Ectodermal cell (in vitro differentiated cells): ENCODE results near the gene NRN1.
"Not testable (repeated sequence)": the region's sequence is repeated elsewhere in the genome, so short reads cannot be mapped to it uniquely, and the experiment has no call there.

Experiments
- H3K27ac ChIP-seq: 2 replicates; pipeline ENCODE4 v1.7.0; 2013; ENCODE audit warnings: mild to moderate bottlenecking, low read depth, low read length; ENCODE audit not compliant: insufficient read depth, poor library complexity, severe bottlenecking
- H3K27me3 ChIP-seq: 2 replicates; pipeline ENCODE4 v1.7.0; 2013; ENCODE audit warnings: mild to moderate bottlenecking, low read length; ENCODE audit not compliant: insufficient read depth, control insufficient read depth, poor library complexity, severe bottlenecking
- H3K36me3 ChIP-seq: one replicate; pipeline ENCODE4 v1.7.0; 2013; ENCODE audit warnings: low read length; ENCODE audit not compliant: control insufficient read depth, insufficient read depth
- H3K4me1 ChIP-seq: one replicate; pipeline ENCODE4 v1.7.0; 2013; ENCODE audit warnings: low read length; ENCODE audit not compliant: control insufficient read depth, insufficient read depth
- H3K4me3 ChIP-seq: 2 replicates; pipeline ENCODE4 v1.7.0; 2013; ENCODE audit warnings: low read depth, low read length, control low read depth; ENCODE audit not compliant: insufficient read depth
- H3K9me3 ChIP-seq: 2 replicates; pipeline ENCODE4 v1.7.0; 2013; ENCODE audit warnings: mild to moderate bottlenecking, low read length, moderate library complexity; ENCODE audit not compliant: control insufficient read depth
- WGBS, 2 experiments: methylation state at CpG; one replicate each; pipeline ENCODE4 v1.1.7; 2013; ENCODE audit warnings: missing lambda C conversion rate in 2 of 2; 5-methylcytosine and 5-hydroxymethylcytosine counted together

NRN1 gene

DNA sequence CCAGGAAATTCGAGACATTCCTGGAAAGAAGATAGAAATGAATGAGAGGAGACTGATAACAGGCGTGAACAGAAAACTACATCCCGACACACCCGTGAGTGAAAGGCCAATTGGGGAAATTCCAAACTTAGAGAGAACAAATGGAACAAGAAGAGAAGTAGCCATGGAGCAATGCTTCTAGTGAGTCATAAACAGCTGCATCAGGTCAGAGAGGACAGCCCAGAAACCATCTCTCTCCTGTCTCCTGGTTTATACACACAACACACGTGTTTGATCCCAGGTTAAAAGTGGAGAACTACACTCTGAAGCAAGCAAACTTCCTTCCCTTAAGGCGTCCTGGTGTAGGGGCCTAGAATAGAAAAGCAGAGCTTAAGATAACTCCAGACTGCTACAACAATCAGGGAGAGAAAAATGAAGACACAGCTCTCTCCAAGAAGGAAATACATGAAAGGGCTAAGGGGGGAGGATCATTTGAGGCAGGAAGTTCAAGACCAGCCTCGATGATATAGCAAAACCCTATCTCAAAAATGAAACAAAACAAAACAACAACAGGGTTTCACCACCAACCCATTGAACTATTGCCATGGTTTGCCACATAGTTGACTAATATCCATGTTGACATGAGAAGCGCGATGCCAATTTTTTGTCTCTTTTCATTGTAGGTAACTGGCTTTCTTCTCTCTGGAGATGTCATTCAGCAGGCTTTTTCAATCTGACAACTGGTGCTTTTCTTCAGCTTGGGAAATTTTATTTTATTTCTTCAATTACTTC, 26.9 kb downstream of the NRN1 start:
- H3K27ac ChIP-seq: no peak overlapping the region

GRCh38 chr6:5976811-5977210, 29.9 kb downstream of the NRN1 start:
- 89 to 92% methylated on average over 3 of the region's 3 CpGs for WGBS, 2 experiments

More for the DNA sequence above, 26.9 kb downstream of the NRN1 start:
- Histone ChIP-seq H3K4me1 (no peaks in the 10 kb centered on the region), H3K27me3 (no peaks in the 10 kb centered on the region), H3K36me3 (no peaks in the 10 kb centered on the region), H3K9me3 (no peaks in the 10 kb centered on the region), H3K4me3 (no peak overlapping the region)
- WGBS, 2 experiments: 89 to 91% methylated on average over 9 of the region's 9 CpGs

DNA sequence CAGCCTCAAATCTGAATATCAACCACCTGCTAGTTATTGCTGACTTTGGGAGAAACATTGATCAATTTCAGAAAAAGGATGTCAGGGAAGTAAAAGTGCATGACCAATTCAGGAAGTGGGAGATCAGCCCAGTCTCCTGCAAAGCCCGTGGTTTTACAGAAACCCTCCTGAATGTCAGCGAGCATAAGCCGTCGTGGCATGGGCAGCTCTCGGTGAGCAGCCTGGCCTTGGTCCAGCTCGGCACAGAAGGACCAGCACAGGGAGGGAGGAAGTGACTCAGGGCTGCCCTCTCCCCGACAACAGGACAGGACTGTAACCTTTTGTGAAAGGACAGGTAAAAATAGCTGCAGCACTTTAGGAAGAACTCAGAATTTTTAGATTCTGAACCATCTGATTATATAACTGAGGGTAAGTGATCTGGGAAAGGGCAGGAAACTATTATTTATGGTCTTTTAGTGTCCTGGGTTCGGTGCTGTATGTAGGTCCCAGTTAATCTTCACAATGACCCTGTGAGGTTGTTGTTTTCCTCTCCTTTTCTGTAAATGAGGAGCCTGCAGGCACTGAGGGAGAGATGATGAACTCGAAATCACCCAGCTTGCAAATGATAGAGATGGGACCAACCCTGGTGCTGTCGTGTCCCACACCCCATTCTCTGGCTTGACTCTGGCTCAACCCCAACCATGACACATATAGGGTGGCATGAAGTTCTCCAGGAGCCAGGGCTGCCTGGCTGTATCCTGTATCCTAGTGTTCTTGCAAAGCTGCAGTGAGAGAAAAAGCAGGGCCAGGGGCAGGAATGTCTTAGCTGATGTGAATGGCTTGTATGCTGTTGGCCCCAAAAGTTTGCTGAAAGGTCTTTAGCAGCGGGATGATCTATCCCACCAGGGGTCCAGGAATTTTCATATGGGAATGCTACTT, 37.6 kb downstream of the NRN1 start:
- Histone ChIP-seq H3K27me3 (no peaks in the 10 kb centered on the region), H3K4me3 (no peak overlapping the region), H3K4me1 (peaks cover 5% of the 10 kb centered on the region), H3K36me3 (no peaks in the 10 kb centered on the region), H3K27ac (no peak overlapping the region), H3K9me3 (no peaks in the 10 kb centered on the region)
- 68 to 80% methylated on average over 11 of the region's 11 CpGs for WGBS, 2 experiments

More at GRCh38 chr6:5976811-5977210, 29.9 kb downstream of the NRN1 start:
- Histone ChIP-seq H3K4me3 (no peak overlapping the region), H3K4me1 (no peaks in the 10 kb centered on the region), H3K9me3 (no peaks in the 10 kb centered on the region), H3K36me3 (no peaks in the 10 kb centered on the region), H3K27ac (no peak overlapping the region), H3K27me3 (no peaks in the 10 kb centered on the region)

DNA sequence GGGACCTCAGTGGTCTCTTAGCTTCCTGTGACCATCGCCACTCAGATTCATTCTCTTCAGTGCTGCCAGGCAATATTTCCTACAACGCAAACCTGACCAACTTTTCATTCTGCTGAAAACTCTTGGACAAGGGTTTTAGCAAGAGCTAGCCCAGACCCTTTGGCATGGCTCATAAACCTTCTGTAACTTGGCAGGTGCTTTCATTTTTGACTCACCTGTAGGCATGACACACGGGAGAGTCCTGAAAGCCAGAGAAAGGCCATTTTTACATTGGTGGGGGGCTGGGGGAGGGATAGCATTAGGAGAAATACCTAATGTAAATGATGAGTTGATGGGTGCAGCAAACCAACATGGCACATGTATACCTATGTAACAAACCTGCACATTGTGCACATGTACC, 38.7 kb downstream of the NRN1 start:
- not testable (repeated sequence) for H3K4me3 ChIP-seq, H3K27me3 ChIP-seq, H3K36me3 ChIP-seq, H3K27ac ChIP-seq, H3K4me1 ChIP-seq, H3K9me3 ChIP-seq
- WGBS, 2 experiments: 93 to 95% methylated on average over 3 of the region's 3 CpGs

- no peak overlapping the region for H3K4me3 ChIP-seq
- no peak overlapping the region for H3K27ac ChIP-seq
- no peaks in the 10 kb centered on the region for H3K36me3 ChIP-seq
- no peaks in the 10 kb centered on the region for H3K27me3 ChIP-seq
- WGBS, 2 experiments: 93 to 100% methylated on average over 1 of the region's 1 CpG
- no peaks in the 10 kb centered on the region for H3K9me3 ChIP-seq
- H3K4me1 ChIP-seq: peaks cover 5% of the 10 kb centered on the region
These were observed 39.1 kb downstream of the NRN1 start for GRCh38 chr6:5967594-5967993.

- Histone ChIP-seq H3K36me3 (no peaks in the 10 kb centered on the region), H3K27ac (no peak overlapping the region), H3K4me1 (peaks cover 8% of the 10 kb centered on the region), H3K9me3 (no peaks in the 10 kb centered on the region), H3K4me3 (no peak overlapping the region), H3K27me3 (no peaks in the 10 kb centered on the region)
- 89 to 93% methylated on average over 2 of the region's 2 CpGs for WGBS, 2 experiments
These were observed 43.9 kb downstream of the NRN1 start for GRCh38 chr6:5962794-5963193.

DNA sequence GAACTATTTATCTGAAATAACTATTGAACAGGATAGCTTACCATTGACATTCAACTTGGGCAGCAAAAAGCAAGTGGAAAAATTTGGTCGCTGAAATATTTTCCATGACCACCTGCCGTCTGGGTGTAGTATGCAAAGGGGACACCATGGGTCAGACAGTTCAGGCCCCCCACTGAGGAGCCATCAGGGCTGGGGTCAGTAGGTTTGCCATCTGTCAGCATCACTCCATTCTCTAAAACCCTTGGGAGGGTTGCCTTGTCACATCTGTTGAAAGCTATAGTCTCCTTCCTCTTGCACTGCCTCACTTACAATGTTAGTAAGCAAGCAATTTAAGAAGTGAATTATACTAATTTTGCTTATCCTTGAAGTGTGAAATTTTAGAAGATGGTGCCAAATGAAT, 44.9 kb downstream of the NRN1 start:
- Histone ChIP-seq H3K4me3 (no peak overlapping the region), H3K27me3 (no peaks in the 10 kb centered on the region), H3K36me3 (no peaks in the 10 kb centered on the region), H3K4me1 (peaks cover 12% of the 10 kb centered on the region), H3K27ac (no peak overlapping the region), H3K9me3 (no peaks in the 10 kb centered on the region)
- WGBS, 2 experiments: 77 to 92% methylated on average over 2 of the region's 2 CpGs

GRCh38 chr6:5960456-5960855, 46.3 kb downstream of the NRN1 start:
- Histone ChIP-seq H3K27ac (no peak overlapping the region), H3K27me3 (no peaks in the 10 kb centered on the region), H3K9me3 (no peaks in the 10 kb centered on the region), H3K4me1 (peaks cover 12% of the 10 kb centered on the region), H3K36me3 (no peaks in the 10 kb centered on the region), H3K4me3 (no peak overlapping the region)
- WGBS, 2 experiments: 94 to 95% methylated on average over 5 of the region's 5 CpGs

GRCh38 chr6:5958921-5959320, 47.8 kb downstream of the NRN1 start:
- WGBS, 2 experiments: 83% methylated on average over 2 of the region's 2 CpGs
- Histone ChIP-seq H3K27ac (no peak overlapping the region), H3K9me3 (no peaks in the 10 kb centered on the region), H3K27me3 (no peaks in the 10 kb centered on the region), H3K4me3 (no peak overlapping the region), H3K36me3 (no peaks in the 10 kb centered on the region), H3K4me1 (peaks cover 12% of the 10 kb centered on the region)

- H3K9me3 ChIP-seq: no peaks in the 10 kb centered on the region
- H3K36me3 ChIP-seq: no peaks in the 10 kb centered on the region
- WGBS, 2 experiments: 77 to 78% methylated on average over 5 of the region's 6 CpGs
- peaks cover 12% of the 10 kb centered on the region for H3K4me1 ChIP-seq
- no peak overlapping the region for H3K4me3 ChIP-seq
- H3K27me3 ChIP-seq: no peaks in the 10 kb centered on the region
- no peak overlapping the region for H3K27ac ChIP-seq
These were observed 49.8 kb downstream of the NRN1 start for GRCh38 chr6:5956939-5957338.
